Retinal pigment epithelial cell (primary cell): Measurements from ENCODE around the gene ITPRID1.
"Not testable (repeated sequence)": the region's sequence is repeated elsewhere in the genome, so short reads cannot be mapped to it uniquely, and the experiment has no call there.

Experiments used
- DNase-seq: peaks from one replicate; pipeline ENCODE4 v3.0.0-alpha.2; 2010; ENCODE audit warnings: low read depth
- H3K4me3 ChIP-seq: 2 replicates; pipeline ENCODE4 v1.5.1; 2011; ENCODE audit warnings: mild to moderate bottlenecking, low read length, control low read depth, moderate library complexity
- CTCF ChIP-seq: conservative IDR thresholded peaks from 2 replicates; pipeline ENCODE4 v1.5.1; 2011; ENCODE audit warnings: low read depth, low read length, control low read depth, inconsistent platforms

Gene ITPRID1

DNA sequence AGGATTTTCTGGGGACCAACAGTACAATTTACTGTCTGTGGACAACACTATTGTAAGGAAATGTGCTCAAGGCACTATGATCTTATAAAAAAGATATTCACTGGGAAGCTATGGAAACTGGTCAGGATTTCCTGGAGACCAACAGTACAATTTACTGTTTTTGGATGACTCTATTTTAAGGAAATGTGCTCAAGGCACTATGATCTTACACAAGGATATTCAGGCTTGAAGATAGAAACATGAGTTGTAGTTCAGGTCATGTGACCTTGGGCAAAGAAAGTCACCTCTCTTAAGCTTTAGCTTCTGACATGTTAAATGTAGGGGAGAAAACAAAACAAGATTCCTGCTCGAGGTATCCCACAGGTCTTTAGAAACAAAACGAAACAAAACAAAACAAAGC, 1.7 kb upstream of the ITPRID1 start:
- no peak for DNase-seq
- TF ChIP-seq CTCF = no peak
- no peak overlapping the region for H3K4me3 ChIP-seq

GRCh38 chr7:31516680-31517502, 3.0 kb downstream of the ITPRID1 start:
- no peak for DNase-seq
- TF ChIP-seq CTCF = no peak
- H3K4me3 ChIP-seq = no peak overlapping the region

GRCh38 chr7:31517513-31517912, 3.6 kb downstream of the ITPRID1 start:
- TF ChIP-seq CTCF = no peak

DNA sequence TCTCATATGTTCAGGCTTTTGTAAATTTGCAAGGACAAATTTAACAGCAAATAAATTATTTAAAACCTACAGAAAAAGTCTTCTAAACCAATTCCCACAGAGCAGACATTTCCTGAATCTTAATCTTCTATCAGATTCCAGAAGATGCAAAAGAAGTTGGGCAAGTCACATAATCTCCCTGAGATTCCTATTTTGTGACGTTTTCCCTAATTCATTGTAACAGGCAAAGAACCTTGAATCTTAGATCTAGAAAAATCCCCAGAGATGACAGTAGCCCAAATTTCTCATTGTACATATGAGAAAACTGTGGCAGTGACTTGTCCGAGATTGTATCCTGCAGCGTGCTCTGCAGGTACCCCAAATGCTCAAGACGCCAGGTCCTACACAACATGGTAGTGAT, 4.9 kb downstream of the ITPRID1 start:
- no peak for TF ChIP-seq CTCF
- no peak overlapping the region for H3K4me3 ChIP-seq
- no peak for DNase-seq

More at GRCh38 chr7:31517513-31517912, 3.6 kb downstream of the ITPRID1 start:
- no peak for DNase-seq
- no peak overlapping the region for H3K4me3 ChIP-seq

GRCh38 chr7:31521336-31522010, 7.6 kb downstream of the ITPRID1 start:
- H3K4me3 ChIP-seq = no peak overlapping the region
- peak; percentile 13 for DNase-seq
- no peak for TF ChIP-seq CTCF

- H3K4me3 ChIP-seq = no peak overlapping the region
- no peak for DNase-seq
- TF ChIP-seq CTCF = no peak
These were observed 13.0 kb downstream of the ITPRID1 start for GRCh38 chr7:31526864-31527263.

GRCh38 chr7:31529103-31529502, 15.2 kb downstream of the ITPRID1 start:
- H3K4me3 ChIP-seq = no peak overlapping the region
- no peak for TF ChIP-seq CTCF
- no peak for DNase-seq

DNA sequence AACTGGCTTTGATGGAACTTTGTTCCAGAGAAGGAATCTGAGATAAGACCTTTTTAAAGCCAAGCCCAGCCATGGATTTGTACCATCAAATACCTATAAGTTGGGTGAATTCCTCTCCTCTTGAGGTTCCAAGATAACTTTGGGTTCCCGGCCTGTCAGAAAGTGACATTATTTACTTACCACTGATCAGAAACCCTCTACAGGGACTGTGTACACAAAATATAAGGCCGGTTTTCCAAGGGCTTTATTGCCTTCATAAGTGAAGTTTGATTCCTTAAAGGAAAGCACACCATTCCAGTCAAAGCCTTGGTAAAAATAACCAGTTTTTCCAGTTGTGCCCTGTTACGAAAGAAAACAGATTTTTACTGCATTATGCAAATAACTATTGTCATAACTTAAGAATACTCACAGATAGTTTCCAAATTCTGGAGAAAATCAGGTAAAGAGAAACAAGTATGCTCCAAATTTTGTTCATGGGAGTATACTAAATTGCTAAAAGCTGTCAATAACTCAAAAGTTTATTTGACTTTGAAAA, 26.8 kb downstream of the ITPRID1 start:
- H3K4me3 ChIP-seq, DNase-seq: not testable (repeated sequence)
